H1 (cell line): ENCODE data around the gene MOK. TPM values are rescaled to one million over a fixed set of nuclear protein-coding genes. Genes with fewer than 3 reads are reported as not detected.

Experiments used
- CTCF ChIA-PET: fragments of 300-600 bp; sonication (Branson Sonifier 250); formaldehyde crosslinking; loops from one replicate; lab custom pipeline; 2021; ENCODE audit not compliant: partially characterized antibody; lab: Charles Lee
- POLR2A ChIA-PET: fragments of 300-600 bp; sonication (Branson Sonifier 250); formaldehyde crosslinking; loops from one replicate; lab custom pipeline; 2021; ENCODE audit warnings: inconsistent platforms; ENCODE audit not compliant: partially characterized antibody; lab: Charles Lee
- DNase-seq, 2 experiments: peaks; one replicate each; pipeline versions ENCODE4 v3.0.0 to v3.0.0-alpha.2; 2010 to 2022; ENCODE audit warnings: low spot score in 2 of 2, low read depth in 1 of 2, mixed read lengths in 1 of 2
- FAIRE-seq: peaks from 2 replicates; lab custom pipeline; 2011; peaks lifted over from hg19 to GRCh38; lab: Jason Lieb, UNC
- H2AFZ ChIP-seq: 2 replicates; pipeline ENCODE4 v1.8.1; 2012; ENCODE audit warnings: low read length, inconsistent platforms
- H2AK5ac ChIP-seq: 2 replicates; pipeline ENCODE4 v1.6.1; 2013; ENCODE audit warnings: low read depth, low read length
- H2BK120ac ChIP-seq: replicated peaks from 2 replicates; pipeline ENCODE3; 2013; ENCODE audit warnings: low read depth, low read length, inconsistent platforms
- H2BK12ac ChIP-seq: 2 replicates; pipeline ENCODE4 v1.6.1; 2013; ENCODE audit warnings: low read depth, low read length
- H2BK15ac ChIP-seq: 2 replicates; pipeline ENCODE4 v1.6.1; 2013; ENCODE audit warnings: low read length
- H2BK20ac ChIP-seq: 2 replicates; pipeline ENCODE4 v1.6.1; 2013; ENCODE audit warnings: low read length
- H2BK5ac ChIP-seq: 2 replicates; pipeline ENCODE4 v1.6.1; 2013; ENCODE audit warnings: low read depth, low read length
- H3K14ac ChIP-seq: 2 replicates; pipeline ENCODE4 v1.6.1; 2013; ENCODE audit warnings: inconsistent platforms; ENCODE audit not compliant: insufficient read length
- H3K18ac ChIP-seq: 2 replicates; pipeline ENCODE4 v1.6.1; 2013; ENCODE audit warnings: low read length; ENCODE audit errors: extremely low read depth
- H3K23ac ChIP-seq: 2 replicates; pipeline ENCODE4 v1.6.1; 2013; ENCODE audit warnings: inconsistent platforms; ENCODE audit not compliant: insufficient read length
- H3K23me2 ChIP-seq: 2 replicates; pipeline ENCODE4 v1.6.1; 2013; ENCODE audit warnings: low read depth, low read length
- H3K27ac ChIP-seq: 2 replicates; pipeline ENCODE4 v1.6.1; 2011; ENCODE audit warnings: low read depth, low read length, inconsistent platforms
- H3K27me3 ChIP-seq, 4 experiments: replicated peaks in 1 of 4; 1 replicate in 1 of 4; 2 replicates in 3 of 4; pipeline versions ENCODE4 v1.6.1 to v1.8.1; 2011 to 2013; ENCODE audit warnings: low read length in 3 of 4, mild to moderate bottlenecking in 3 of 4, inconsistent platforms in 2 of 4, mixed read lengths in 2 of 4, moderate library complexity in 1 of 4; ENCODE audit not compliant: control insufficient read depth in 3 of 4, insufficient read depth in 3 of 4; ENCODE audit errors: extremely low read depth in 1 of 4
- H3K36me3 ChIP-seq, 4 experiments: 2 replicates each; pipeline versions ENCODE4 v1.6.1 to v1.8.1; 2011 to 2013; ENCODE audit warnings: mild to moderate bottlenecking in 4 of 4, low read length in 3 of 4, moderate library complexity in 2 of 4, control low read depth in 1 of 4, inconsistent platforms in 1 of 4; ENCODE audit not compliant: insufficient read depth in 4 of 4, control insufficient read depth in 2 of 4
- H3K4ac ChIP-seq: replicated peaks from 2 replicates; pipeline ENCODE3; 2013; ENCODE audit warnings: low read length, low read depth, mixed read lengths, inconsistent platforms; ENCODE audit not compliant: insufficient read length
- H3K4me1 ChIP-seq, 4 experiments: replicated peaks in 1 of 4; 1 replicate in 1 of 4; 2 replicates in 3 of 4; pipeline versions ENCODE4 v1.6.1 to v1.8.1; 2011 to 2013; ENCODE audit warnings: low read length in 3 of 4, inconsistent platforms in 2 of 4, mixed read lengths in 1 of 4; ENCODE audit not compliant: insufficient read depth in 4 of 4, control insufficient read depth in 3 of 4
- H3K4me2 ChIP-seq, 2 experiments: 2 replicates each; pipeline versions ENCODE4 v1.6.1 to v1.8.1; 2011 to 2013; ENCODE audit warnings: low read depth in 2 of 2, low read length in 2 of 2, control low read depth in 1 of 2, inconsistent platforms in 1 of 2, mild to moderate bottlenecking in 1 of 2; ENCODE audit not compliant: insufficient read depth in 1 of 2
- H3K4me3 ChIP-seq, 4 experiments: fragments of 200-600, 300-600 bp in 1 of 4; sonication (generic), shearing (Covaris generic), sonication (Bioruptor Twin) in 1 of 4; 2 replicates each; pipeline versions ENCODE4 v1.5.1 to v1.8.1; 2011 to 2016; ENCODE audit warnings: low read length in 4 of 4, low read depth in 3 of 4, control low read depth in 2 of 4, inconsistent platforms in 2 of 4, mild to moderate bottlenecking in 2 of 4, mixed read lengths in 1 of 4, moderate library complexity in 1 of 4; ENCODE audit not compliant: insufficient read depth in 2 of 4; ENCODE audit errors: extremely low read depth in 1 of 4
- H3K56ac ChIP-seq: replicated peaks from 2 replicates; pipeline ENCODE3; 2013; ENCODE audit warnings: low read depth, mild to moderate bottlenecking, mixed read lengths, low read length, inconsistent platforms; ENCODE audit not compliant: insufficient read length
- H3K79me1 ChIP-seq: 2 replicates; pipeline ENCODE4 v1.6.1; 2013; ENCODE audit warnings: low read depth, low read length, control low read depth
- H3K79me2 ChIP-seq, 2 experiments: 2 replicates each; pipeline versions ENCODE4 v1.6.1 to v1.8.1; 2012 to 2013; ENCODE audit warnings: low read length in 2 of 2, mild to moderate bottlenecking in 2 of 2, inconsistent platforms in 1 of 2; ENCODE audit not compliant: insufficient read depth in 2 of 2, control insufficient read depth in 1 of 2
- H3K9ac ChIP-seq, 4 experiments: replicated peaks in 1 of 4; 1 replicate in 1 of 4; 2 replicates in 3 of 4; pipeline versions ENCODE4 v1.6.1 to v1.8.1; 2011 to 2013; ENCODE audit warnings: low read depth in 3 of 4, low read length in 3 of 4, control low read depth in 2 of 4, mild to moderate bottlenecking in 2 of 4, moderate library complexity in 2 of 4, inconsistent platforms in 1 of 4; ENCODE audit errors: extremely low read depth in 1 of 4
- H3K9me3 ChIP-seq, 2 experiments: 2 replicates each; pipeline versions ENCODE4 v1.6.1 to v1.8.1; 2012 to 2013; ENCODE audit warnings: mild to moderate bottlenecking in 2 of 2, moderate library complexity in 2 of 2, control low read depth in 1 of 2, inconsistent platforms in 1 of 2, low read depth in 1 of 2, low read length in 1 of 2, mixed read lengths in 1 of 2; ENCODE audit not compliant: insufficient read depth in 2 of 2
- H4K20me1 ChIP-seq, 2 experiments: replicated peaks in 1 of 2; 2 replicates each; pipeline versions ENCODE3 to v1.8.1; 2011 to 2013; ENCODE audit warnings: inconsistent platforms in 2 of 2, low read length in 2 of 2, mild to moderate bottlenecking in 1 of 2; ENCODE audit not compliant: insufficient read depth in 2 of 2, control insufficient read depth in 1 of 2
- H4K5ac ChIP-seq: 2 replicates; pipeline ENCODE4 v1.6.1; 2013; ENCODE audit warnings: low read length, low read depth, mixed read lengths, inconsistent platforms; ENCODE audit not compliant: insufficient read length
- H4K8ac ChIP-seq: 2 replicates; pipeline ENCODE4 v1.8.0; 2013; ENCODE audit warnings: mild to moderate bottlenecking, moderate library complexity, low read length, inconsistent platforms; ENCODE audit not compliant: insufficient read depth; ENCODE audit errors: extremely low read depth
- H4K91ac ChIP-seq: replicated peaks from 2 replicates; pipeline ENCODE3; 2013; ENCODE audit warnings: low read length, mixed read lengths, inconsistent platforms; ENCODE audit not compliant: insufficient read length
- CHD2 ChIP-seq: IDR thresholded peaks from 2 replicates; pipeline ENCODE4 v1.6.1; 2012; ENCODE audit warnings: low read length, improper control_type of control experiment
- EP300 ChIP-seq, 2 experiments: IDR thresholded peaks; 1 replicate in 1 of 2; 2 replicates in 1 of 2; pipeline ENCODE4 v1.6.1; 2011 to 2012; ENCODE audit warnings: low read depth in 2 of 2, low read length in 2 of 2, mild to moderate bottlenecking in 2 of 2, borderline replicate concordance in 1 of 2, inconsistent platforms in 1 of 2, moderate library complexity in 1 of 2
- GABPA ChIP-seq: IDR thresholded peaks from 2 replicates; pipeline ENCODE4 v1.6.1; 2011; ENCODE audit warnings: mild to moderate bottlenecking, low read length, moderate library complexity, borderline replicate concordance; ENCODE audit not compliant: insufficient read depth
- HDAC2 ChIP-seq, 2 experiments: fragments of 300-600 bp in 1 of 2; sonication (generic) in 1 of 2; IDR thresholded peaks; 2 replicates each; pipeline ENCODE4 v1.6.1; 2011 to 2012; ENCODE audit warnings: low read depth in 2 of 2, low read length in 2 of 2, mild to moderate bottlenecking in 2 of 2, moderate library complexity in 2 of 2, borderline replicate concordance in 1 of 2, inconsistent platforms in 1 of 2
- POLR2AphosphoS5 ChIP-seq: IDR thresholded peaks from 2 replicates; pipeline ENCODE4 v1.6.1; 2011; ENCODE audit warnings: low read depth, low read length
- RBBP5 ChIP-seq: IDR thresholded peaks from 2 replicates; pipeline ENCODE4 v1.7.1; 2012; ENCODE audit warnings: low read depth, mild to moderate bottlenecking, inconsistent platforms, low read length, moderate library complexity, borderline replicate concordance
- SIRT6 ChIP-seq: IDR thresholded peaks from one replicate; pipeline ENCODE4 v1.7.1; 2012; ENCODE audit warnings: low read length, inconsistent platforms
- SIX5 ChIP-seq: IDR thresholded peaks from 2 replicates; pipeline ENCODE4 v1.6.1; 2011; ENCODE audit warnings: mild to moderate bottlenecking, low read depth, low read length
- TAF7 ChIP-seq: optimal IDR thresholded peaks from 2 replicates; pipeline ENCODE3; 2011; ENCODE audit warnings: low read depth, mild to moderate bottlenecking, inconsistent platforms, low read length, moderate library complexity, borderline replicate concordance
- ZNF274 ChIP-seq: IDR thresholded peaks from 2 replicates; pipeline ENCODE4 v1.7.0; 2012; ENCODE audit warnings: low read length, borderline replicate concordance; ENCODE audit errors: extremely low read depth
- WGBS, 2 experiments: shearing (Covaris generic) in 1 of 2; methylation state at CpG; one replicate each; pipeline versions ENCODE4 v1.1.6 to v1.1.7; 2013 to 2015; ENCODE audit warnings: low lambda C conversion rate in 2 of 2, mixed read lengths in 2 of 2, inconsistent platforms in 1 of 2, low coverage in 1 of 2, missing lambda C conversion rate in 1 of 2; ENCODE audit not compliant: insufficient replicate concordance in 2 of 2, insufficient coverage in 1 of 2, insufficient read length in 1 of 2; ENCODE audit errors: extremely low coverage in 1 of 2, missing lambda C conversion rate in 1 of 2; 5-methylcytosine and 5-hydroxymethylcytosine counted together
- polyA plus RNA-seq, 7 experiments: library from polyadenylated mRNA; depleted of rRNA in 3 of 7; stranded (reverse) in 5 of 7; unstranded in 2 of 7; fragments of >200 nt in 5 of 7; fragments of 200-250 nt in 2 of 7; gene quantifications; 1 replicate in 5 of 7; 2 replicates in 1 of 7; 4 replicates in 1 of 7; pipeline versions ENCODE4 v1.2.1 to v1.2.3, GENCODE V29; 2011 to 2013; ENCODE audit warnings: missing spikeins in 2 of 7, mixed read lengths in 2 of 7
- total RNA-seq: library from RNA; stranded (reverse); fragmentation: NEBNext Ultra II Directional; extraction: Animal tissue kit (Norgen Biotek cat#: 25700); gene quantifications from 2 replicates; pipeline ENCODE4 v1.2.1, GENCODE V29; 2021
- TF ChIP-seq, protein P1 (sequence below): IDR thresholded peaks from 2 replicates; pipeline ENCODE4 v1.6.1; 2011; ENCODE audit warnings: low read length, improper control_type of control experiment
- TF ChIP-seq, protein P2 (sequence below): IDR thresholded peaks from 2 replicates; pipeline ENCODE4 v1.6.1; 2012; ENCODE audit warnings: inconsistent platforms

Gene MOK
- total and polyA plus RNA-seq, 2 of the 8 experiments (the other 6 are each of a cell fraction or from before 2014, with no cell fraction given) = 2.1 to 2.5 TPM

DNA sequence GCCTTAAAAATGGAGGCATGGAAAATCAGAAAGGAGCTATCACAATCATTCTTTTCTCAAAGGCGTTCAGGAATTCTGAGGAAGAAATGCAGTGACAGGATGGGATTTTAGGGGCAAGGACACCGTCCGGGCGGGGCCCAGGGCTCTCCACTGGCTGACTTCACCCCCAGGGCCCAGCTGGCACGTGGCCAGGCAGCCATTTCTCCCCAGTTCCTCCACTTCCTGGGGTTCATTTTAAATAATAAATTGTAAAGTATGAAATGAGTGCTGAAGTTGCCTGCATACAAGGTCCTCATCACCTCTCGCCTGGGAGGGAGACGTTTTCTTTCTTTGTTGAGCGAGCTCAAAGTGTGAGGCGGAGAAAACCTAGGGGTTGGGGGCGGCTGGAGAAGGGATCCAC is 91.5 kb downstream of the MOK start:
- no peak overlapping the region for H4K91ac ChIP-seq
- no peak overlapping the region for H3K14ac ChIP-seq
- H2BK15ac ChIP-seq = no peak overlapping the region
- H4K20me1 ChIP-seq = peaks cover 2 to 19% of the 10 kb centered on the region in 2 experiments
- no peaks in the 10 kb centered on the region for H3K9me3 ChIP-seq
- H3K23me2 ChIP-seq = no peaks in the 10 kb centered on the region
- H3K79me2 ChIP-seq = peaks cover 0 to 21% of the 10 kb centered on the region in 2 experiments; a peak in 2 of 4 replicates
- H2BK120ac ChIP-seq = no peak overlapping the region
- H3K36me3 ChIP-seq = peaks cover 0 to 3% (median 0%) of the 10 kb centered on the region in 4 experiments; a peak in 2 of 8 replicates
- no peak overlapping the region for H2AK5ac ChIP-seq
- DNase-seq (no peak), FAIRE-seq (no peak)
- H4K8ac ChIP-seq = no peak overlapping the region
- no peak overlapping the region for H2AFZ ChIP-seq
- no peak overlapping the region; the same call in 1 of the 2 replicates for H2BK5ac ChIP-seq
- H2BK12ac ChIP-seq = no peak overlapping the region
- no peak overlapping the region for H3K9ac ChIP-seq
- H3K18ac ChIP-seq = no peak overlapping the region
- no peaks in the 10 kb centered on the region for H3K27me3 ChIP-seq
- 91% methylated on average over 10 of the region's 10 CpGs; no CpG with 5 or more reads in 1 of the 2 experiments for WGBS, 2 experiments
- H3K79me1 ChIP-seq = peaks cover 10% of the 10 kb centered on the region
- H4K5ac ChIP-seq = no peak overlapping the region
- ChIA-PET CTCF (interaction anchor here (0.6 to 2.2 kb wide), 10 partner anchors 8 to 167 kb away, joined by 3 to 9 read pairs (median 4); no protein-coding TSS in a partner anchor), POLR2A (interaction anchor here (0.9 to 1.5 kb wide), 2 partner anchors 8 to 125 kb away, joined by 3 to 4 read pairs; no protein-coding TSS in a partner anchor)
- H3K4me1 ChIP-seq = peaks cover 0 to 12% (median 0%) of the 10 kb centered on the region in 4 experiments; a peak in 2 of 7 replicates
- no peak overlapping the region for H3K4me3 ChIP-seq
- no peak overlapping the region for H2BK20ac ChIP-seq
- H3K23ac ChIP-seq = no peak overlapping the region
- H3K27ac ChIP-seq = no peak overlapping the region
- H3K56ac ChIP-seq = no peak overlapping the region
- H3K4me2 ChIP-seq = no peak overlapping the region
- no peak overlapping the region for H3K4ac ChIP-seq
- no peak for TF ChIP-seq HDAC2 (IDR thresholded peaks at IDR 0.05; ENCODE audit: borderline replicate concordance in 1 of 2, low read depth in 2 of 2, low read length in 2 of 2)
- no peak for TF ChIP-seq ZNF274
- TF ChIP-seq RBBP5 = no peak
- no peak for TF ChIP-seq POLR2AphosphoS5
- TF ChIP-seq SIRT6 = no peak
- no peak for TF ChIP-seq TAF7
- TF ChIP-seq, protein P1, sequence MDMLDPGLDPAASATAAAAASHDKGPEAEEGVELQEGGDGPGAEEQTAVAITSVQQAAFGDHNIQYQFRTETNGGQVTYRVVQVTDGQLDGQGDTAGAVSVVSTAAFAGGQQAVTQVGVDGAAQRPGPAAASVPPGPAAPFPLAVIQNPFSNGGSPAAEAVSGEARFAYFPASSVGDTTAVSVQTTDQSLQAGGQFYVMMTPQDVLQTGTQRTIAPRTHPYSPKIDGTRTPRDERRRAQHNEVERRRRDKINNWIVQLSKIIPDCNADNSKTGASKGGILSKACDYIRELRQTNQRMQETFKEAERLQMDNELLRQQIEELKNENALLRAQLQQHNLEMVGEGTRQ = no peak
- no peak for TF ChIP-seq GABPA
- no peak for TF ChIP-seq SIX5
- TF ChIP-seq, protein P2, sequence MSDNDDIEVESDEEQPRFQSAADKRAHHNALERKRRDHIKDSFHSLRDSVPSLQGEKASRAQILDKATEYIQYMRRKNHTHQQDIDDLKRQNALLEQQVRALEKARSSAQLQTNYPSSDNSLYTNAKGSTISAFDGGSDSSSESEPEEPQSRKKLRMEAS = no peak
- TF ChIP-seq CHD2 = no peak
- TF ChIP-seq EP300 (IDR thresholded peaks at IDR 0.05; ENCODE audit: borderline replicate concordance in 1 of 2, low read depth in 2 of 2, low read length in 2 of 2) = no peak
